Natural killer cell (primary cell): ENCODE results near the gene NCR2. TPM values are rescaled to one million over a fixed set of nuclear protein-coding genes. Genes with fewer than 3 reads are reported as not detected.

ENCODE experiments used
- ATAC-seq, 3 donors: fragments of 150-1000 bp in 2 of 3; fragments of 200-7000 bp in 1 of 3; cut with Tn5 transposase; 1 replicate in 1 of 3; 2 replicates in 2 of 3; pipeline ENCODE4 v1.10.0; 2021; ENCODE audit warnings: mild to moderate bottlenecking in 2 of 3, moderate library complexity in 2 of 3
- DNase-seq, 2 donors: peaks; one replicate each; pipeline versions ENCODE4 v3.0.0 to v3.0.0-alpha.2; 2013 to 2021; ENCODE audit warnings: mixed read lengths in 1 of 2
- H3K27ac ChIP-seq: one replicate; pipeline ENCODE4 v1.5.1; 2013; ENCODE audit warnings: mild to moderate bottlenecking, low read length
- H3K27me3 ChIP-seq: one replicate; pipeline ENCODE4 v1.6.1; 2013; ENCODE audit warnings: low read length; ENCODE audit not compliant: control insufficient read depth, insufficient read depth
- H3K36me3 ChIP-seq: one replicate; pipeline ENCODE4 v1.6.1; 2013; ENCODE audit warnings: low read length; ENCODE audit not compliant: control insufficient read depth, insufficient read depth
- H3K4me1 ChIP-seq: one replicate; pipeline ENCODE4 v1.6.1; 2013; ENCODE audit warnings: low read length; ENCODE audit not compliant: control insufficient read depth, insufficient read depth
- H3K4me3 ChIP-seq: one replicate; pipeline ENCODE4 v1.5.1; 2013; ENCODE audit warnings: low read length
- H3K9me3 ChIP-seq: one replicate; pipeline ENCODE4 v1.6.1; 2013; ENCODE audit warnings: low read length; ENCODE audit not compliant: control insufficient read depth, insufficient read depth
- H3K27ac Mint-ChIP-seq, 2 donors: one replicate each; pipeline ENCODE4 v1.8.0; 2022; ENCODE audit warnings: mild to moderate bottlenecking in 2 of 2, mixed read lengths in 2 of 2, moderate library complexity in 1 of 2
- H3K27me3 Mint-ChIP-seq, 2 donors: one replicate each; pipeline ENCODE4 v1.8.0; 2022; ENCODE audit warnings: low read depth in 2 of 2, mixed read lengths in 2 of 2
- H3K36me3 Mint-ChIP-seq: one replicate; pipeline ENCODE4 v1.8.0; 2022; ENCODE audit warnings: mixed read lengths
- H3K4me1 Mint-ChIP-seq, 2 donors: one replicate each; pipeline ENCODE4 v1.8.0; 2022; ENCODE audit warnings: mixed read lengths in 2 of 2
- H3K4me3 Mint-ChIP-seq: one replicate; pipeline ENCODE4 v1.8.0; 2022; ENCODE audit warnings: mild to moderate bottlenecking, moderate library complexity, mixed read lengths
- H3K9me3 Mint-ChIP-seq, 2 donors: one replicate each; pipeline ENCODE4 v1.8.0; 2022; ENCODE audit warnings: mixed read lengths in 2 of 2
- WGBS: methylation state at CpG from one replicate; pipeline ENCODE4 v1.1.7; 2013; ENCODE audit warnings: missing lambda C conversion rate; ENCODE audit not compliant: insufficient coverage; 5-methylcytosine and 5-hydroxymethylcytosine counted together
- intact Hi-C: fragments of 100-400 bp; cut with micrococcal nuclease; formaldehyde crosslinking; loops from one replicate; pipeline ENCODE4 v1.14.2; 2022
- total RNA-seq, 4 donors: library from RNA; stranded (reverse); fragments of 120-200 nt in 1 of 4; gene quantifications; one replicate each; pipeline versions ENCODE4 v1.2.3 to v1.2.4, GENCODE V29; 2013 to 2022
- TF ChIP-seq, protein P1 (sequence below): fragments of 200-600 bp; IDR thresholded peaks from one replicate; pipeline ENCODE4 v1.8.0; 2022; ENCODE audit warnings: antibody characterized with exemption

NCR2 gene
- total RNA-seq, 3 donors from 2014 or later (not counting 1 experiment from before 2014, with no cell fraction given) = not detected

DNA sequence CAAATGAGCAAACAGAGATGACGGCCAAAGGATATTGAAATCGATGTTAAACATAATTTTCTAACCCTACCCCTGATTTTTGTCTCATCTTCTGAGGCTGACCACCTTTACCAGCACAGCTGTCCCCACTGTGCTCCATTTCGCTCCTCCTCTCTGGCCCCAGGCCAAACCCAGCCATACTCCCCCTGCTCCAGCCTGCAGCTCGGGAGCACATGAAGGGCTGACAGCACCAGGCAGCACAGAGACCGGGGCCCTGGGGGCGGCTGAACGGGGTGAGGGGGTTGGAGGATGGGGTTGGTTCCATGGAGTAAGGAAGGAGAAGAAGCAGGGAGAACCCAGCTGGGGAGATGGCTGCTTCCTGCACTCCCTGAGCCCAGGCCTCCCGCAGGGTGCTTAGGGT, 3.2 kb upstream of the NCR2 start:
- H3K36me3 ChIP-seq = no peaks in the 10 kb centered on the region
- Mint-ChIP-seq H3K27ac (peak overlapping the region; percentile 90 to 96), H3K4me3 (peak overlapping the region; percentile 37), H3K27me3 (peaks cover 2 to 6% of the 10 kb centered on the region in 2 donors), H3K9me3 (no peaks in the 10 kb centered on the region), H3K4me1 (peaks cover 47 to 56% of the 10 kb centered on the region in 2 donors), H3K36me3 (no peaks in the 10 kb centered on the region)
- H3K4me1 ChIP-seq = peaks cover 56% of the 10 kb centered on the region
- H3K27me3 ChIP-seq = no peaks in the 10 kb centered on the region
- intact Hi-C loops = loop anchor here (5.0 to 10.0 kb wide), 2 partner anchors 113 to 260 kb away; partner anchors contain the start of genes NFYA and OARD1
- H3K27ac ChIP-seq = peak overlapping the region; percentile 94
- TF ChIP-seq, protein P1, sequence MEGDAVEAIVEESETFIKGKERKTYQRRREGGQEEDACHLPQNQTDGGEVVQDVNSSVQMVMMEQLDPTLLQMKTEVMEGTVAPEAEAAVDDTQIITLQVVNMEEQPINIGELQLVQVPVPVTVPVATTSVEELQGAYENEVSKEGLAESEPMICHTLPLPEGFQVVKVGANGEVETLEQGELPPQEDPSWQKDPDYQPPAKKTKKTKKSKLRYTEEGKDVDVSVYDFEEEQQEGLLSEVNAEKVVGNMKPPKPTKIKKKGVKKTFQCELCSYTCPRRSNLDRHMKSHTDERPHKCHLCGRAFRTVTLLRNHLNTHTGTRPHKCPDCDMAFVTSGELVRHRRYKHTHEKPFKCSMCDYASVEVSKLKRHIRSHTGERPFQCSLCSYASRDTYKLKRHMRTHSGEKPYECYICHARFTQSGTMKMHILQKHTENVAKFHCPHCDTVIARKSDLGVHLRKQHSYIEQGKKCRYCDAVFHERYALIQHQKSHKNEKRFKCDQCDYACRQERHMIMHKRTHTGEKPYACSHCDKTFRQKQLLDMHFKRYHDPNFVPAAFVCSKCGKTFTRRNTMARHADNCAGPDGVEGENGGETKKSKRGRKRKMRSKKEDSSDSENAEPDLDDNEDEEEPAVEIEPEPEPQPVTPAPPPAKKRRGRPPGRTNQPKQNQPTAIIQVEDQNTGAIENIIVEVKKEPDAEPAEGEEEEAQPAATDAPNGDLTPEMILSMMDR = no peak
- WGBS = 67% methylated on average over 8 of the region's 8 CpGs
- no peaks in the 10 kb centered on the region for H3K9me3 ChIP-seq
- DNase-seq (no peak), ATAC-seq (no peak)
- no peak overlapping the region for H3K4me3 ChIP-seq

DNA sequence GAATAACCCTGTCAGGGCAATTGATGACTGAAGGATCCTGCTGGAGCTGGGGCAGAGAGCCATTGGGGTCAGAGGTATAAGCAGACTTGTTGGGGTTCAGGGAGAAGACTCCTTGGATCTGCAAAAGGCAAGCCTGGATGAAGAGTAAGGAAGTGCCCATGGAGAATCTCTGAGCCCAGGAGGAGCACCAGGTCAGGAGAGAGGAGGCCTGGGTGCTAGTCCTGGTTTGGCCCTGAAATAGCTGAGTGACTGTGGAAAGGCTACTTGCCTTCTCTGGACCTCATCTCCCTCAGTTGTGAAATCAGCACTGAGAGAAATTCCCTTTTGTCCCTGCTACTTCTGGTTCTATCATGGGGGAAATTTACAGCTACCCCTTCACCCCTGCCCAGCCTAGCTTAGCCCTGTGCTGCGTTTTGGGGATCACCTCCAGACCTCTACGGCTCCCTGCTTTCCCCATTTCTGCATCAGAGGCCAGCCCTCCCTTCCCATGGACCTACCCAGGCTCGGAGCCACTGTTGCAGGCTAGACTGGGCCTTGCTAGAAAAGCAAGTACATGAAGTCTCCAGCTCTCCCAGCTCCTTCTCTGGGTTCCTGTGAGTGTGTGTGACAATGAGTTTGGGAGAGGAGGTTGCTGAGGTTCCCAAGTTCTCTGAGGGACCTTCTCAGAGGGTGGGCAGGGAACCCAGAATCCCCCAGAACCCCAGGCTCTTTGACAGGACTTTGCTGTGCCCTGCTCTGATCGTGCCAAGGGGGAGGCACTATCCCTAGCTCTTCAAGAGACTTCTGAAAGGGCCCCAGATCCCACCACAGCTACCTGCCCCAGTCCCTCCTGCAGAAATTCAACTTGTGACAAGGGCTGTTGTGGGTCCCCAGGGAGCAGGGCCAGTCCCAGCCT, 2.3 kb upstream of the NCR2 start:
- H3K4me1 Mint-ChIP-seq = peaks cover 47 to 56% of the 10 kb centered on the region in 2 donors
- H3K9me3 ChIP-seq = no peaks in the 10 kb centered on the region
- TF ChIP-seq, protein P1 = no peak
- WGBS = 74% methylated on average over 4 of the region's 4 CpGs
- ATAC-seq (no peak), DNase-seq (peak in 1 of 2 donors; percentile 14)
- intact Hi-C loops = loop anchor here (5.0 to 10.0 kb wide), 2 partner anchors 112 to 261 kb away; partner anchors contain the start of genes NFYA and OARD1
- H3K27ac ChIP-seq = peak overlapping the region; percentile 94
- H3K4me1 ChIP-seq = peaks cover 56% of the 10 kb centered on the region
- H3K27ac Mint-ChIP-seq = peak overlapping the region; percentile 90 to 96
- H3K4me3 ChIP-seq = no peak overlapping the region
- no peaks in the 10 kb centered on the region for H3K9me3 Mint-ChIP-seq
- no peaks in the 10 kb centered on the region for H3K27me3 Mint-ChIP-seq
- H3K4me3 Mint-ChIP-seq = peak overlapping the region; percentile 83
- H3K27me3 ChIP-seq = no peaks in the 10 kb centered on the region
- no peaks in the 10 kb centered on the region for H3K36me3 Mint-ChIP-seq
- H3K36me3 ChIP-seq = no peaks in the 10 kb centered on the region

DNA sequence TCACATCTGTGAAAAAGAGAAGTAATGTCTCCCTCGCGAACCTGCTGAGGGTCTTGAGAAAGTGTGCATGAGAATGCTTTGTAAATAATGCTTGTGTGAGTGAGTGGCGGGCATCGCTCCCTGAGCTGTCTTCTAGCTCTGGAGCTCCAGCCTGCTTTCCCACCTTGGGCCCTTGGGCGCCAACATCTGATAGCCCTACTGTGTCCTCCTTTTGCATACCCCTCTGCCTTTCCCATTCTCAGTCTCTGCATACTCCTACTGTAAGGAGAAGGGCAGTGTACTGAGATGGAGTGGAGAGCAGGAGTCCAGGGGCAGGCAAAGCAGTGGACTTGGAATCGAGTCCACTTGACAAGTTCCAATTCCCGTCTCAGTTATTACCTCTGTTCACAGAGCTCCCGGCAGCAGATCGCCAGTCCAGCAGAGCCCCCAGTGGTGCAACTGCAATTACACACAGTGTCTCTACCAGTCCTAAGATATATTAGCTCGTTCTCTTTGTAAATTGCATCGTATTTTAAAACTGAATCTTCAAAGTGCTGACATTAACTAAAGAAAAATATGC, 847 bp upstream of the NCR2 start:
- Histone ChIP-seq H3K27me3 (no peaks in the 10 kb centered on the region), H3K4me3 (no peak overlapping the region), H3K9me3 (no peaks in the 10 kb centered on the region), H3K4me1 (peaks cover 56% of the 10 kb centered on the region), H3K36me3 (no peaks in the 10 kb centered on the region), H3K27ac (peak overlapping the region; percentile 94)
- peaks cover 47 to 56% of the 10 kb centered on the region in 2 donors for H3K4me1 Mint-ChIP-seq
- no peak for ATAC-seq
- TF ChIP-seq, protein P1 = no peak
- H3K4me3 Mint-ChIP-seq = peak overlapping the region; percentile 83
- H3K27me3 Mint-ChIP-seq = no peaks in the 10 kb centered on the region
- no peaks in the 10 kb centered on the region for H3K36me3 Mint-ChIP-seq
- peak overlapping the region; percentile 90 to 96 for H3K27ac Mint-ChIP-seq
- no peaks in the 10 kb centered on the region for H3K9me3 Mint-ChIP-seq
- peak in 1 of 2 donors; percentile 54 for DNase-seq
- intact Hi-C loops = loop anchor here (5.0 to 10.0 kb wide), 2 partner anchors 110 to 262 kb away; partner anchors contain the start of genes NFYA and OARD1
- 41% methylated on average over 11 of the region's 11 CpGs for WGBS
